ENCODE results near the gene FAM43A.

Gene FAM43A

GRCh38 chr3:194685718-194686413, at the start of gene FAM43A:
Gene FAM43A, plus strand, starts transcription at chr3:194685883. Its CDS starts 944 bp downstream, at chr3:194686827.
- Histone ChIP-seq H3K9me3 (ENCODE audit: severe bottlenecking) (no peaks in the 10 kb centered on the region), H3K4me3 (ENCODE audit: severe bottlenecking) (peak within 1 kb of the TSS; percentile 49), H3K27ac (ENCODE audit: poor library complexity, severe bottlenecking) (no peak within 1 kb of the TSS), H3K4me1 (ENCODE audit: insufficient read depth, poor library complexity, severe bottlenecking) (peaks cover 22% of the 10 kb centered on the region), H3K27me3 (ENCODE audit: insufficient read depth, poor library complexity, severe bottlenecking) (peaks cover 8% of the 10 kb centered on the region), H3K36me3 (ENCODE audit: low read depth) (no peaks in the 10 kb centered on the region)
- peak; percentile 88 for DNase-seq (ENCODE audit: low spot score)
- peak; percentile 80 for ATAC-seq (ENCODE audit: low read depth)
- peak; percentile 8 for TF ChIP-seq CTCF (IDR thresholded peaks at IDR 0.05; ENCODE audit: poor library complexity, severe bottlenecking)

- Histone ChIP-seq H3K27ac (ENCODE audit: poor library complexity, severe bottlenecking) (no peak overlapping the region), H3K36me3 (ENCODE audit: low read depth) (peaks cover 8% of the 10 kb centered on the region), H3K4me3 (ENCODE audit: severe bottlenecking) (no peak overlapping the region), H3K4me1 (ENCODE audit: insufficient read depth, poor library complexity, severe bottlenecking) (peaks cover 7% of the 10 kb centered on the region), H3K9me3 (ENCODE audit: severe bottlenecking) (no peaks in the 10 kb centered on the region), H3K27me3 (ENCODE audit: insufficient read depth, poor library complexity, severe bottlenecking) (no peaks in the 10 kb centered on the region)
- peak; percentile 32 for ATAC-seq (ENCODE audit: low read depth)
- DNase-seq (ENCODE audit: low spot score) = no peak
- no peak for TF ChIP-seq CTCF (IDR thresholded peaks at IDR 0.05; ENCODE audit: poor library complexity, severe bottlenecking)
Measured at GRCh38 chr3:194637066-194637465, 48.6 kb upstream of the FAM43A start.

GRCh38 chr3:194637541-194638400, 47.9 kb upstream of the FAM43A start:
- no peak for ATAC-seq (ENCODE audit: low read depth)

GRCh38 chr3:194638991-194639605, 46.6 kb upstream of the FAM43A start:
- peaks cover 23% of the 10 kb centered on the region for H3K36me3 ChIP-seq (ENCODE audit: low read depth)
- no peaks in the 10 kb centered on the region for H3K9me3 ChIP-seq (ENCODE audit: severe bottlenecking)
- H3K27ac ChIP-seq (ENCODE audit: poor library complexity, severe bottlenecking) = no peak overlapping the region
- H3K4me3 ChIP-seq (ENCODE audit: severe bottlenecking) = no peak overlapping the region
- no peaks in the 10 kb centered on the region for H3K4me1 ChIP-seq (ENCODE audit: insufficient read depth, poor library complexity, severe bottlenecking)
- H3K27me3 ChIP-seq (ENCODE audit: insufficient read depth, poor library complexity, severe bottlenecking) = no peaks in the 10 kb centered on the region
- ATAC-seq (ENCODE audit: low read depth) (no peak), DNase-seq (ENCODE audit: low spot score) (no peak)
- no peak for TF ChIP-seq CTCF (IDR thresholded peaks at IDR 0.05; ENCODE audit: poor library complexity, severe bottlenecking)

More at GRCh38 chr3:194637541-194638400, 47.9 kb upstream of the FAM43A start:
- H3K27me3 ChIP-seq (ENCODE audit: insufficient read depth, poor library complexity, severe bottlenecking) = no peaks in the 10 kb centered on the region
- H3K4me3 ChIP-seq (ENCODE audit: severe bottlenecking) = no peak overlapping the region
- no peaks in the 10 kb centered on the region for H3K9me3 ChIP-seq (ENCODE audit: severe bottlenecking)
- DNase-seq (ENCODE audit: low spot score) = no peak
- H3K4me1 ChIP-seq (ENCODE audit: insufficient read depth, poor library complexity, severe bottlenecking) = no peaks in the 10 kb centered on the region
- H3K36me3 ChIP-seq (ENCODE audit: low read depth) = peaks cover 11% of the 10 kb centered on the region
- H3K27ac ChIP-seq (ENCODE audit: poor library complexity, severe bottlenecking) = no peak overlapping the region
- TF ChIP-seq CTCF (IDR thresholded peaks at IDR 0.05; ENCODE audit: poor library complexity, severe bottlenecking) = no peak

Measured in RWPE2 (cell line).